ENCODE measurements around the gene TMEM120B.

DNA sequence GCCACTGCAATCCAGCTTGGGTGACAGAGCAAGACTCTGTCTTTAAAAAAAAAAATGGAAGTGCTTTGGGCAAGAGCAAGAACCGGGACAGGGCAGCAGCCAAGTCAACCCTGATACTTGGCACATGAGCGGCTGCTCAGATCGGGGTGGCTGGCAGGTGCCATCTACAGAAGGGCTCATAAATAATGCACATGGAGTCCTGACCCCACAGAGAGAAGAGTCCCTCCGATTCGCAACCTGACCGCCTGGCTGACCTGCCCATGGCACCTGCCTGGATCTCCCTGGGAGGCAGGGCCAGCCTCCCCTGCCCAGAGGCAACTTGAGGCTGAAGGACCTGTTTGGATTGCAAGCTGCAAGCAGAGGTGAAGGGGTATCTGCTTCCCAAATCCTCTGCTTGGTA, 9.6 kb upstream of the TMEM120B start:
- TF ChIP-seq CTCF (IDR thresholded peaks at IDR 0.05) (no peak), POLR2A (IDR thresholded peaks at IDR 0.05) (no peak)

Data from body of pancreas (tissue), 4 donors.